Neuronal stem cell (in vitro differentiated cells): ENCODE results near the gene SCD.

ENCODE experiments used
- DNase-seq: peaks from one replicate; pipeline ENCODE4 v3.0.0-alpha.2; 2013; ENCODE audit warnings: low spot score
- H2AFZ ChIP-seq: one replicate; pipeline ENCODE4 v1.6.1; 2013; ENCODE audit warnings: mild to moderate bottlenecking, low read length, inconsistent platforms
- H2AK5ac ChIP-seq: 2 replicates; pipeline ENCODE4 v1.6.1; 2013; ENCODE audit warnings: low read depth, mild to moderate bottlenecking, inconsistent platforms, low read length, moderate library complexity, mixed read lengths
- H2BK120ac ChIP-seq: 2 replicates; pipeline ENCODE4 v1.6.1; 2013; ENCODE audit warnings: low read depth, mild to moderate bottlenecking, inconsistent platforms, low read length, moderate library complexity, mixed read lengths
- H2BK12ac ChIP-seq: one replicate; pipeline ENCODE4 v1.6.1; 2013; ENCODE audit warnings: low read length, inconsistent platforms
- H2BK15ac ChIP-seq: 2 replicates; pipeline ENCODE4 v1.6.1; 2013; ENCODE audit warnings: mild to moderate bottlenecking, low read length, inconsistent platforms, mixed read lengths
- H2BK5ac ChIP-seq: one replicate; pipeline ENCODE4 v1.6.1; 2013; ENCODE audit warnings: inconsistent platforms, mild to moderate bottlenecking, low read length, moderate library complexity
- H3K14ac ChIP-seq: one replicate; pipeline ENCODE4 v1.6.1; 2013; ENCODE audit warnings: low read length, inconsistent platforms
- H3K18ac ChIP-seq: 2 replicates; pipeline ENCODE4 v1.6.1; 2013; ENCODE audit warnings: low read length, inconsistent platforms
- H3K23ac ChIP-seq: 2 replicates; pipeline ENCODE4 v1.6.1; 2013; ENCODE audit warnings: low read depth, mild to moderate bottlenecking, mixed read lengths, low read length, inconsistent platforms; ENCODE audit not compliant: poor library complexity
- H3K27ac ChIP-seq: replicated peaks from 3 replicates; pipeline ENCODE4 v1.5.1; 2013; ENCODE audit warnings: low read length, inconsistent platforms
- H3K27me3 ChIP-seq, 3 experiments: 2 replicates each; pipeline ENCODE4 v1.6.1; 2013; ENCODE audit warnings: low read length in 3 of 3, mild to moderate bottlenecking in 2 of 3, inconsistent platforms in 1 of 3, low read depth in 1 of 3, mixed read lengths in 1 of 3, moderate library complexity in 1 of 3; ENCODE audit not compliant: control insufficient read depth in 3 of 3, insufficient read depth in 3 of 3
- H3K36me3 ChIP-seq, 2 donors: replicated peaks in 1 of 2; 2 replicates each; pipeline ENCODE4 v1.6.1; 2013; ENCODE audit warnings: low read length in 2 of 2; ENCODE audit not compliant: control insufficient read depth in 2 of 2, insufficient read depth in 2 of 2
- H3K4ac ChIP-seq: 2 replicates; pipeline ENCODE4 v1.6.1; 2013; ENCODE audit warnings: inconsistent platforms, mild to moderate bottlenecking, low read length, moderate library complexity
- H3K4me1 ChIP-seq, 2 donors: 1 replicate in 1 of 2; 2 replicates in 1 of 2; pipeline ENCODE4 v1.6.1; 2013; ENCODE audit warnings: low read length in 2 of 2, low read depth in 1 of 2; ENCODE audit not compliant: control insufficient read depth in 2 of 2, insufficient read depth in 1 of 2
- H3K4me2 ChIP-seq: one replicate; pipeline ENCODE4 v1.6.1; 2013; ENCODE audit warnings: mild to moderate bottlenecking, low read length, inconsistent platforms; ENCODE audit not compliant: insufficient read depth, poor library complexity, severe bottlenecking
- H3K4me3 ChIP-seq, 2 donors: 2 replicates each; pipeline ENCODE4 v1.5.1; 2013; ENCODE audit warnings: low read length in 2 of 2, mild to moderate bottlenecking in 2 of 2, inconsistent platforms in 1 of 2, moderate library complexity in 1 of 2
- H3K79me1 ChIP-seq: one replicate; pipeline ENCODE4 v1.6.1; 2013; ENCODE audit warnings: low read depth, mild to moderate bottlenecking, inconsistent platforms, low read length, moderate library complexity
- H3K9ac ChIP-seq: one replicate; pipeline ENCODE4 v1.6.1; 2013; ENCODE audit warnings: mild to moderate bottlenecking, low read depth, low read length, inconsistent platforms; ENCODE audit not compliant: poor library complexity
- H3K9me3 ChIP-seq, 2 donors: replicated peaks in 1 of 2; 2 replicates each; pipeline versions ENCODE3 to v1.6.1; 2013; ENCODE audit warnings: low read length in 2 of 2, mild to moderate bottlenecking in 2 of 2, inconsistent platforms in 1 of 2, low read depth in 1 of 2, mixed read lengths in 1 of 2, moderate library complexity in 1 of 2; ENCODE audit not compliant: control insufficient read depth in 2 of 2, insufficient read depth in 1 of 2
- H4K8ac ChIP-seq: one replicate; pipeline ENCODE4 v1.6.1; 2013; ENCODE audit warnings: low read depth, mild to moderate bottlenecking, inconsistent platforms, low read length, moderate library complexity
- H4K91ac ChIP-seq: one replicate; pipeline ENCODE4 v1.6.1; 2013; ENCODE audit warnings: low read length, low read depth, mild to moderate bottlenecking, inconsistent platforms; ENCODE audit not compliant: poor library complexity
- WGBS, 2 donors: extraction: QIAGEN DNeasy Blood & Tissue Kit; methylation state at CpG; one replicate each; pipeline ENCODE4 v1.1.7; 2013; ENCODE audit warnings: missing lambda C conversion rate in 2 of 2, mixed read lengths in 1 of 2; ENCODE audit not compliant: insufficient read length in 2 of 2, insufficient replicate concordance in 1 of 2; ENCODE audit errors: extremely low coverage in 2 of 2; 5-methylcytosine and 5-hydroxymethylcytosine counted together

The SCD gene

DNA sequence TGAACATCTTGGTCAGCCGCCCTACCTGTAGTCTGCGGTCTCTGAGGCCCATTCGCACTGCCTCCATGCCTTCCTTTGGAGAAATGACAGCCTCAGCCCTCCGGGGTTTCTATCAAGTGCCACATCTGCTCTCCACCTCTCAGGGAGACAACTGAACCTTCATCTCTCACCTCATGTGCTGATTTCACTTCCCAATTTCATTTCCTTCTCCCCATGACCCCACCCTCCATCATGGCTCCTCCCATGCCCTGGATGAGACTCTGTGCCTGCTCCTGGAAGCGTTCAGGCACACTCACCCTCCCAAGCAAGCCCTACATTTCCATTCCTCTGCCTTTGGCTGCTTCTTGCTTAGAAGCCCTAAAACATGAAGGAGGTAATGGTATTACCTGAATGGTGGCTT lies 7.8 kb upstream of the SCD start:
- no peak overlapping the region for H2AFZ ChIP-seq
- H3K14ac ChIP-seq, result no peak overlapping the region
- no peak overlapping the region for H3K27ac ChIP-seq
- H2BK15ac ChIP-seq, result no peak overlapping the region
- H3K27me3 ChIP-seq, result no peaks in the 10 kb centered on the region
- no peak overlapping the region for H3K4me3 ChIP-seq
- no peak for DNase-seq
- no peak overlapping the region for H3K4me2 ChIP-seq
- H3K4ac ChIP-seq, result no peak overlapping the region
- WGBS, 2 donors, result no CpG with 5 or more reads among the region's 5 CpGs
- H3K9ac ChIP-seq, result no peak overlapping the region
- H3K9me3 ChIP-seq, result no peaks in the 10 kb centered on the region
- H3K18ac ChIP-seq, result no peak overlapping the region
- no peak overlapping the region for H2BK120ac ChIP-seq
- H3K36me3 ChIP-seq, result no peaks in the 10 kb centered on the region
- H4K8ac ChIP-seq, result no peak overlapping the region
- no peak overlapping the region for H4K91ac ChIP-seq
- H2BK12ac ChIP-seq, result no peak overlapping the region
- no peaks in the 10 kb centered on the region for H3K79me1 ChIP-seq
- H2AK5ac ChIP-seq, result no peak overlapping the region
- no peak overlapping the region for H3K23ac ChIP-seq
- H3K4me1 ChIP-seq, result peaks cover 12 to 18% of the 10 kb centered on the region in 2 donors
- peak overlapping the region; percentile 32 for H2BK5ac ChIP-seq

DNA sequence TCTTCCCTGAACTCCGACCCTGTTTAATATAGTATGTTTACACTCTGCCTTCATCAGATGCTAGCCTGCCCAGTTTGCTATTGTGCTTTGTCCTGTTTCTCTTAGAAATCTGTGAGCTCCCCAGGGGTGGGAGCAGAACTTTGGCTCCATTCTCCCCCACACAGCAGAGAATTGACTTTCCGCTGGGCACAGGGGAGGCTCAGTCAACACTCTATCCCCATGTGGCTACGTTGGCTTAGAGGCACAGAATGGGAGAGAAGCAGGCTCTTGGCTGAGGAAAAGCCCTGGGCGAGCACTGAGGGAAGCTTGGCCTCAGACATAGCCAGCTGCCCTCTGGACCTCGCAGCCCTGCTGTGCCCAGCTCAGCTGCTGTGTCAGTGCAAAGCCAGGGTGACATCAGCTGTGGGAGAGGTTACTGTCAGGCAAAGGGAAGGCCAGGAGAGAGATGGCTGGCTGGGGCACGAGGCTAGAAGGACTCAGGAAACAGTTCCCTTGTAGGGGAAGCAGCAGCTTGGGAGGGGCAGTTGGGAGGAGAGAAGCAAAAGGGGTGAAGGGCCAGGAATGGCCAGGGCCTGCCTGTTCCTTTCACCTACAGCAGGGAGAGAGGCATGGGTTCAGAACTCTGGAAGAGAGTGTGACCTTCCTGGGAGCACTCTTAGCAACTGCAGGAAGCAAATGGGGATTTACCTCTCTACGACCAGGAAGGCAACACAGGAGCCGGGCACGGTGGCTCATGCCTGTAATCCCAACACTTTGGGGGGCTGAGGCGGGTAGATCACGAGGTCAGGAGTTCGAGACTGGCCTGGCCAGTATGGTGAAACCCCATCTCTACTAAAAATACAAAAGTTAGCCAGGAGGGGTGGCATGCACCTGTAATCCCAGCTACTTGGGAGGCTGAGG lies 5.8 kb upstream of the SCD start:
- no peak overlapping the region for H3K4me2 ChIP-seq
- no peak overlapping the region for H3K4ac ChIP-seq
- H2AK5ac ChIP-seq, result no peak overlapping the region
- no peak overlapping the region for H4K91ac ChIP-seq
- H3K79me1 ChIP-seq, result no peaks in the 10 kb centered on the region
- H3K14ac ChIP-seq, result no peak overlapping the region
- DNase-seq, result no peak
- no peak overlapping the region for H4K8ac ChIP-seq
- H2BK15ac ChIP-seq, result peak overlapping the region; percentile 75
- H3K9ac ChIP-seq, result peak overlapping the region; percentile 17
- H3K23ac ChIP-seq, result no peak overlapping the region
- H3K4me3 ChIP-seq, result no peak overlapping the region
- no peak overlapping the region for H3K27ac ChIP-seq
- H2BK120ac ChIP-seq, result peak overlapping the region; percentile 17
- peak overlapping the region; percentile 6 for H3K18ac ChIP-seq
- WGBS, 2 donors, result no CpG with 5 or more reads among the region's 12 CpGs
- peaks cover 20 to 26% of the 10 kb centered on the region in 2 donors for H3K4me1 ChIP-seq
- H3K27me3 ChIP-seq, result no peaks in the 10 kb centered on the region
- H3K36me3 ChIP-seq, result no peaks in the 10 kb centered on the region
- H2BK12ac ChIP-seq, result peak overlapping the region; percentile 35
- peak overlapping the region; percentile 56 for H2BK5ac ChIP-seq
- H3K9me3 ChIP-seq, result no peaks in the 10 kb centered on the region
- peak overlapping the region; percentile 81 for H2AFZ ChIP-seq

GRCh38 chr10:100341953-100342626 lies 4.9 kb upstream of the SCD start:
- H3K9me3 ChIP-seq, result no peaks in the 10 kb centered on the region
- H3K18ac ChIP-seq, result no peak overlapping the region
- DNase-seq, result peak; percentile 45
- no peaks in the 10 kb centered on the region for H3K79me1 ChIP-seq
- H3K23ac ChIP-seq, result no peak overlapping the region
- no peak overlapping the region for H3K27ac ChIP-seq
- no peak overlapping the region for H2BK120ac ChIP-seq
- no peaks in the 10 kb centered on the region for H3K27me3 ChIP-seq
- no peak overlapping the region for H4K8ac ChIP-seq
- no peak overlapping the region for H3K4me3 ChIP-seq
- no peak overlapping the region for H2BK15ac ChIP-seq
- H2AFZ ChIP-seq, result peak overlapping the region; percentile 35
- H3K4me2 ChIP-seq, result no peak overlapping the region
- no peak overlapping the region for H3K9ac ChIP-seq
- no peak overlapping the region for H2BK12ac ChIP-seq
- H3K4me1 ChIP-seq, result peaks cover 20 to 26% of the 10 kb centered on the region in 2 donors
- no peak overlapping the region for H4K91ac ChIP-seq
- H2BK5ac ChIP-seq, result no peak overlapping the region
- H2AK5ac ChIP-seq, result no peak overlapping the region
- H3K36me3 ChIP-seq, result no peaks in the 10 kb centered on the region
- no peak overlapping the region for H3K14ac ChIP-seq
- no CpG with 5 or more reads among the region's 9 CpGs for WGBS, 2 donors
- H3K4ac ChIP-seq, result no peak overlapping the region

DNA sequence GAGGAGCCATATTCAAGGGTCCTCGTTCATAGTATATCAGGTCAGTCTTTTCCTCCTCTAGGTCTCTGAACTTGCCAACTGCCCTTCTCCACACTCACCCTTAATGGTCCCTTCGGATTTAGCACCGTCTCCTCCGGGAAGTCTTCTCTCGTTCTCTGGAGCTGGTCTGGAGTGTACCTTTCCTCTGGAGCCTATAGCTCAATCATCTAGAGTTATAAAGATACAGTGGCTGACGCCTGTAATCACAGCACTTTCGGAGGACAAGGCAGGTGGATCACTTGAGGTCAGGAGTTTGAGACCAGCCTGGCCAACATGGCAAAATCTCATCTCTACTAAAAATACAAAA lies 4.4 kb upstream of the SCD start:
- Histone ChIP-seq H3K4ac (no peak overlapping the region), H2BK15ac (no peak overlapping the region), H2AK5ac (no peak overlapping the region), H3K4me2 (no peak overlapping the region), H3K27ac (no peak overlapping the region), H3K36me3 (no peaks in the 10 kb centered on the region), H3K9me3 (no peaks in the 10 kb centered on the region), H3K23ac (no peak overlapping the region), H2BK5ac (no peak overlapping the region), H2BK120ac (no peak overlapping the region), H3K79me1 (no peaks in the 10 kb centered on the region), H3K14ac (no peak overlapping the region), H3K9ac (no peak overlapping the region), H4K91ac (no peak overlapping the region), H4K8ac (no peak overlapping the region), H3K18ac (no peak overlapping the region), H2BK12ac (no peak overlapping the region), H2AFZ (peak overlapping the region; percentile 35), H3K27me3 (no peaks in the 10 kb centered on the region), H3K4me3 (no peak overlapping the region), H3K4me1 (peaks cover 20 to 26% of the 10 kb centered on the region in 2 donors)
- WGBS, 2 donors, result no CpG with 5 or more reads among the region's 7 CpGs
- no peak for DNase-seq
